ENCODE data around the gene LASP1NB.

The LASP1NB gene

GRCh38 chr17:38969281-38969680 is 43.9 kb downstream of the LASP1NB start:
- Histone ChIP-seq H3K14ac (ENCODE audit: insufficient read length) (no peak overlapping the region), H3K9me3 (ENCODE audit: insufficient read depth in 2 of 2, low read depth in 1 of 2, low read length in 1 of 2) (no peaks in the 10 kb centered on the region), H3K4me3 (ENCODE audit: extremely low read depth in 1 of 4, insufficient read depth in 2 of 4, low read depth in 3 of 4, low read length in 4 of 4) (no peak overlapping the region), H3K27ac (ENCODE audit: low read depth, low read length) (no peak overlapping the region), H4K8ac (ENCODE audit: extremely low read depth, insufficient read depth, low read length) (no peak overlapping the region), H2BK15ac (ENCODE audit: low read length) (no peak overlapping the region), H3K27me3 (replicated peaks in 1 of 4; ENCODE audit: control insufficient read depth in 3 of 4, extremely low read depth in 1 of 4, insufficient read depth in 3 of 4, low read length in 3 of 4) (no peaks in the 10 kb centered on the region), H3K56ac (replicated peaks; ENCODE audit: insufficient read length, low read depth, low read length) (no peak overlapping the region), H4K91ac (replicated peaks; ENCODE audit: insufficient read length, low read length) (no peak overlapping the region), H3K79me1 (ENCODE audit: low read depth, low read length) (no peaks in the 10 kb centered on the region), H3K4me1 (replicated peaks in 1 of 4; ENCODE audit: control insufficient read depth in 3 of 4, insufficient read depth in 4 of 4, low read length in 3 of 4) (peaks cover 0 to 2% (median 1%) of the 10 kb centered on the region in 4 experiments; a peak in 3 of 7 replicates), H4K5ac (ENCODE audit: insufficient read length, low read depth, low read length) (no peak overlapping the region), H2AFZ (ENCODE audit: low read length) (no peak overlapping the region), H2AK5ac (ENCODE audit: low read depth, low read length) (no peak overlapping the region), H3K79me2 (ENCODE audit: control insufficient read depth in 1 of 2, insufficient read depth in 2 of 2, low read length in 2 of 2) (no peaks in the 10 kb centered on the region), H3K4ac (replicated peaks; ENCODE audit: insufficient read length, low read depth, low read length) (no peak overlapping the region), H2BK5ac (ENCODE audit: low read depth, low read length) (no peak overlapping the region), H2BK120ac (replicated peaks; ENCODE audit: low read depth, low read length) (no peak overlapping the region), H3K23me2 (ENCODE audit: low read depth, low read length) (peaks cover 2% of the 10 kb centered on the region; the same call in 1 of the 2 replicates), H3K4me2 (ENCODE audit: insufficient read depth in 1 of 2, low read depth in 2 of 2, low read length in 2 of 2) (no peak overlapping the region), H3K36me3 (ENCODE audit: control insufficient read depth in 2 of 4, insufficient read depth in 4 of 4, low read length in 3 of 4) (no peaks in the 10 kb centered on the region), H2BK20ac (ENCODE audit: low read length) (no peak overlapping the region), H3K18ac (ENCODE audit: extremely low read depth, low read length) (no peak overlapping the region), H3K23ac (ENCODE audit: insufficient read length) (no peak overlapping the region), H3K9ac (replicated peaks in 1 of 4; ENCODE audit: extremely low read depth in 1 of 4, low read depth in 3 of 4, low read length in 3 of 4) (no peak overlapping the region), H4K20me1 (replicated peaks in 1 of 2; ENCODE audit: control insufficient read depth in 1 of 2, insufficient read depth in 2 of 2, low read length in 2 of 2) (no peaks in the 10 kb centered on the region), H2BK12ac (ENCODE audit: low read depth, low read length) (no peak overlapping the region)
- FAIRE-seq (no peak), DNase-seq (ENCODE audit: low read depth in 1 of 2, low spot score in 2 of 2) (peak in 1 of 2 experiments; percentile 30)
- WGBS, 2 experiments (ENCODE audit: extremely low coverage in 1 of 2, insufficient coverage in 1 of 2, insufficient read length in 1 of 2, insufficient replicate concordance in 2 of 2, low coverage in 1 of 2, low lambda C conversion rate in 2 of 2, missing lambda C conversion rate in 1 of 2) = 91% methylated on average over 4 of the region's 4 CpGs; no CpG with 5 or more reads in 1 of the 2 experiments
- ChIA-PET CTCF (ENCODE audit: partially characterized antibody) (interaction anchor here (0.7 to 1.1 kb wide), 2 partner anchors 44 to 605 kb away, joined by 3 read pairs; no protein-coding TSS in a partner anchor), POLR2A (ENCODE audit: partially characterized antibody) (interaction anchor here (3.1 kb wide), 1 partner anchor 45 kb away, joined by 13 read pairs; the partner anchor contains the start of gene LASP1NB)
- TF ChIP-seq SUZ12 (IDR thresholded peaks at IDR 0.05; ENCODE audit: low read length) = no peak
- no peak for TF ChIP-seq TBP (IDR thresholded peaks at IDR 0.05; ENCODE audit: low read depth, low read length)
- TF ChIP-seq RBBP5 (IDR thresholded peaks at IDR 0.05; ENCODE audit: borderline replicate concordance, low read depth, low read length) = no peak
- no peak for TF ChIP-seq NRF1 (IDR thresholded peaks at IDR 0.05; ENCODE audit: low read depth, low read length)
- TF ChIP-seq RFX5 (IDR thresholded peaks at IDR 0.05; ENCODE audit: borderline replicate concordance, low read depth, low read length) = no peak
- no peak for TF ChIP-seq ATF2 (IDR thresholded peaks at IDR 0.05; ENCODE audit: low read length)
- no peak for TF ChIP-seq PHF8 (conservative IDR thresholded peaks at IDR 0.05; ENCODE audit: low read depth, low read length)
- no peak for TF ChIP-seq CTCF (IDR thresholded peaks at IDR 0.05; ENCODE audit: control extremely low read depth in 1 of 3, insufficient read depth in 1 of 3, low read depth in 1 of 3, low read length in 3 of 3)
- no peak for TF ChIP-seq CEBPB (IDR thresholded peaks at IDR 0.05; ENCODE audit: low read depth, low read length)
- TF ChIP-seq BRCA1 (IDR thresholded peaks at IDR 0.05; ENCODE audit: low read depth, low read length) = no peak
